A549 (cell line): Measurements from ENCODE around the gene NDUFA12. TPM values are rescaled to one million over a fixed set of nuclear protein-coding genes. Genes with fewer than 3 reads are reported as not detected.

Experiments used
- ATAC-seq, 2 experiments: fragments of 200-7000 bp in 1 of 2; fragments of >200 bp in 1 of 2; cut with Nextera tagmentation in 1 of 2; cut with Tn5 transposase in 1 of 2; 3 replicates each; pipeline versions ENCODE4 v1.8.0 to v1.9.1; 2018 to 2020; ENCODE audit warnings: mild to moderate bottlenecking in 1 of 2, moderate library complexity in 1 of 2
- CTCF ChIA-PET: fragments of 300-600 bp; sonication (Branson Sonifier 250); formaldehyde crosslinking; extraction: SDS; loops from one replicate; lab custom pipeline; 2021; ENCODE audit warnings: antibody characterized with exemption, inconsistent platforms; lab: Yijun Ruan, JAX
- POLR2A ChIA-PET: fragments of 350-600 bp; formaldehyde crosslinking; extraction: SDS; loops from one replicate; lab custom pipeline; 2021; ENCODE audit warnings: antibody characterized with exemption, inconsistent platforms; lab: Yijun Ruan, JAX
- DNase-seq, 2 experiments: peaks; one replicate each; pipeline versions ENCODE4 v3.0.0 to v3.0.0-alpha.2; 2011 to 2016; ENCODE audit warnings: low read depth in 1 of 2, low spot score in 1 of 2
- FAIRE-seq: peaks from 2 replicates; lab custom pipeline; 2011; peaks lifted over from hg19 to GRCh38; lab: Jason Lieb, UNC
- H3K27ac ChIP-seq, 2 experiments: fragments of >200 bp; sonication (Bioruptor Twin); formaldehyde crosslinking; 3 replicates each; pipeline ENCODE4 v1.5.1; 2016 to 2017
- H3K4me1 ChIP-seq: fragments of >200 bp; sonication (Bioruptor Twin); formaldehyde crosslinking; 3 replicates; pipeline ENCODE4 v1.6.1; 2016
- H3K4me2 ChIP-seq: fragments of >200 bp; sonication (Bioruptor Twin); formaldehyde crosslinking; 3 replicates; pipeline ENCODE4 v1.6.1; 2016
- H3K4me3 ChIP-seq: fragments of >200 bp; sonication (Bioruptor Twin); formaldehyde crosslinking; 3 replicates; pipeline ENCODE4 v1.5.1; 2016
- H3K9me3 ChIP-seq: fragments of >200 bp; sonication (Bioruptor Twin); formaldehyde crosslinking; 3 replicates; pipeline ENCODE4 v1.6.1; 2016
- CBX2 ChIP-seq: fragments of 200-600 bp; sonication (generic); IDR thresholded peaks from 2 replicates; pipeline ENCODE4 v1.6.1; 2016; ENCODE audit warnings: low read depth, mild to moderate bottlenecking, borderline replicate concordance
- CBX8 ChIP-seq: fragments of 200-600 bp; sonication (generic); IDR thresholded peaks from 2 replicates; pipeline ENCODE4 v1.6.1; 2016
- EHF ChIP-seq: fragments of 250-450 bp; sonication (Bioruptor Pico); IDR thresholded peaks from 2 replicates; pipeline ENCODE4 v1.5.0; 2020; ENCODE audit warnings: mild to moderate bottlenecking
- FOSL2 ChIP-seq, 2 experiments: fragments of 450-650 bp in 1 of 2; fragments of >200 bp in 1 of 2; sonication (Bioruptor Twin) in 1 of 2; formaldehyde crosslinking; IDR thresholded peaks; 2 replicates each; pipeline versions ENCODE4 v1.5.0 to v1.6.1; 2016 to 2020; ENCODE audit warnings: mild to moderate bottlenecking in 1 of 2, moderate library complexity in 1 of 2
- FOXS1 ChIP-seq: fragments of 250-450 bp; sonication (Bioruptor Pico); IDR thresholded peaks from 2 replicates; pipeline ENCODE4 v1.5.0; 2020; ENCODE audit warnings: mild to moderate bottlenecking, moderate library complexity
- HOXA7 ChIP-seq: fragments of 250-450 bp; sonication (Bioruptor Pico); IDR thresholded peaks from 2 replicates; pipeline ENCODE4 v1.5.0; 2020; ENCODE audit warnings: mild to moderate bottlenecking, moderate library complexity
- JUN ChIP-seq, 2 experiments: fragments of >200 bp; sonication (Bioruptor Twin); formaldehyde crosslinking; IDR thresholded peaks; 2 replicates in 1 of 2; 3 replicates in 1 of 2; pipeline ENCODE4 v1.6.1; 2016 to 2017
- KDM1A ChIP-seq: fragments of 200-600 bp; sonication (generic); IDR thresholded peaks from 2 replicates; pipeline ENCODE4 v1.6.1; 2016; ENCODE audit warnings: low read depth, mild to moderate bottlenecking
- KDM5A ChIP-seq: fragments of 200-600 bp; sonication (generic); IDR thresholded peaks from 2 replicates; pipeline ENCODE4 v1.6.1; 2016; ENCODE audit warnings: antibody characterized with exemption, mild to moderate bottlenecking
- MAFK ChIP-seq: fragments of 450-650 bp; IDR thresholded peaks from 2 replicates; pipeline ENCODE4 v1.6.1; 2014; ENCODE audit not compliant: partially characterized antibody
- NFE2L2 ChIP-seq: fragments of 150-350 bp; conservative IDR thresholded peaks from 2 replicates; pipeline ENCODE4 v1.6.1; 2014; ENCODE audit warnings: low read length
- PHF8 ChIP-seq: fragments of 200-600 bp; sonication (generic); IDR thresholded peaks from 2 replicates; pipeline ENCODE4 v1.6.1; 2016; ENCODE audit warnings: low read depth, mild to moderate bottlenecking, antibody characterized with exemption, moderate library complexity, borderline replicate concordance
- POLR2A ChIP-seq: IDR thresholded peaks from 2 replicates; pipeline ENCODE4 v1.6.1; 2012; ENCODE audit warnings: mild to moderate bottlenecking, low read length
- RARB ChIP-seq: fragments of 250-450 bp; sonication (Bioruptor Pico); IDR thresholded peaks from 2 replicates; pipeline ENCODE4 v1.8.0; 2021; ENCODE audit warnings: mild to moderate bottlenecking, moderate library complexity
- RCOR1 ChIP-seq: fragments of 150-350 bp; IDR thresholded peaks from 2 replicates; pipeline ENCODE4 v1.6.1; 2014; ENCODE audit warnings: antibody characterized with exemption, low read length, low read depth
- RNF2 ChIP-seq: fragments of 200-600 bp; sonication (generic); IDR thresholded peaks from 2 replicates; pipeline ENCODE4 v1.6.1; 2016; ENCODE audit warnings: low read depth, mild to moderate bottlenecking, antibody characterized with exemption, moderate library complexity, borderline replicate concordance
- SMC3 ChIP-seq: fragments of >200 bp; sonication (Bioruptor Twin); formaldehyde crosslinking; IDR thresholded peaks from 3 replicates; pipeline ENCODE4 v1.6.1; 2018; ENCODE audit warnings: inconsistent platforms
- USF2 ChIP-seq: fragments of 450-650 bp; IDR thresholded peaks from 2 replicates; pipeline ENCODE4 v1.6.1; 2014; ENCODE audit warnings: antibody characterized with exemption
- ZC3H11A ChIP-seq: fragments of 450-650 bp; IDR thresholded peaks from 2 replicates; pipeline ENCODE4 v1.6.1; 2014; ENCODE audit warnings: antibody characterized with exemption, mild to moderate bottlenecking
- ZFP36 ChIP-seq: fragments of 450-650 bp; IDR thresholded peaks from 2 replicates; pipeline ENCODE4 v1.6.1; 2014; ENCODE audit warnings: borderline replicate concordance; ENCODE audit not compliant: partially characterized antibody
- WGBS: methylation state at CpG from one replicate; pipeline ENCODE4 v1.1.6; 2017; ENCODE audit errors: missing lambda C conversion rate; 5-methylcytosine and 5-hydroxymethylcytosine counted together
- polyA minus RNA-seq: library from RNA; depleted of rRNA, polyadenylated mRNA; stranded (reverse); fragments of >200 nt; gene quantifications from 2 replicates; pipeline ENCODE4 v1.2.3, GENCODE V29; 2011; rRNA and poly(A)+ RNA removed
- polyA plus RNA-seq, 4 experiments: library from polyadenylated mRNA; depleted of rRNA in 3 of 4; stranded (reverse); fragments of >200 nt; fragmentation: RNase III in 1 of 4; extraction: RNeasy Plus Mini Kit Qiagen cat#74134 plus additional on column Dnase treatment in 1 of 4; gene quantifications; 2 replicates in 3 of 4; 3 replicates in 1 of 4; pipeline ENCODE4 v1.2.3, GENCODE V29; 2011 to 2017
- TF ChIP-seq, protein P1 (sequence below): IDR thresholded peaks from 2 replicates; pipeline ENCODE4 v1.6.1; 2012; ENCODE audit warnings: low read depth, borderline replicate concordance
- TF ChIP-seq, protein P2 (sequence below): IDR thresholded peaks from 2 replicates; pipeline ENCODE4 v1.6.1; 2012
- TF ChIP-seq, protein P3 (sequence below): fragments of >200 bp; sonication (Bioruptor Twin); formaldehyde crosslinking; IDR thresholded peaks from 3 replicates; pipeline ENCODE4 v1.6.1; 2016
- TF ChIP-seq, protein P4 (sequence below): IDR thresholded peaks from 2 replicates; pipeline ENCODE4 v1.6.1; 2012
- TF ChIP-seq, protein P5 (sequence below): fragments of 150-350 bp; IDR thresholded peaks from 2 replicates; pipeline ENCODE4 v1.6.1; 2014; ENCODE audit warnings: low read depth, mild to moderate bottlenecking, low read length
- TF ChIP-seq, protein P6 (sequence below): fragments of 200-600 bp; sonication (generic); IDR thresholded peaks from 2 replicates; pipeline ENCODE4 v1.6.1; 2016; ENCODE audit warnings: antibody characterized with exemption, mild to moderate bottlenecking, moderate library complexity

NDUFA12 gene
- polyA plus RNA-seq (2011; rRNA removed) (257 and 260 TPM in 2 replicates), polyA plus RNA-seq (2017; fragmentation: RNase III; extraction: RNeasy Plus Mini Kit Qiagen cat#74134 plus additional on column Dnase treatment) (203 to 209 TPM (median 207 TPM) in 3 replicates), polyA minus RNA-seq (66.9 and 83.0 TPM in 2 replicates)
- polyA plus RNA-seq (2012; cell fraction: cytosol; rRNA removed) = 141 and 196 TPM in 2 replicates
- 71.6 and 107 TPM in 2 replicates for polyA plus RNA-seq (2012; cell fraction: nucleus; rRNA removed)

- Histone ChIP-seq H3K4me1 (no peaks in the 10 kb centered on the region; the same call in 2 of the 3 replicates), H3K4me2 (peak within 1 kb of the TSS; percentile 84), H3K27ac (peak within 1 kb of the TSS; percentile 84 to 95), H3K4me3 (peak within 1 kb of the TSS; percentile 67), H3K9me3 (peaks cover 14% of the 10 kb centered on the region; the same call in 2 of the 3 replicates)
- ATAC-seq (peak; percentile 99 to 100), FAIRE-seq (peak; percentile 80), DNase-seq (peak; percentile 87 to 98)
- ChIA-PET POLR2A (interaction anchor here (0.6 to 1.4 kb wide), 9 partner anchors 9 to 544 kb away, joined by 3 to 10 read pairs (median 4); partner anchors contain the start of genes FGD6, NR2C1 and VEZT), CTCF (interaction anchor here (0.8 to 1.8 kb wide), 5 partner anchors 8 to 531 kb away, joined by 3 to 5 read pairs (median 3); no protein-coding TSS in a partner anchor)
- under 1% methylated on average over 15 of the region's 34 CpGs for WGBS
- peak; percentile 93 for TF ChIP-seq KDM5A
- TF ChIP-seq, protein P1, sequence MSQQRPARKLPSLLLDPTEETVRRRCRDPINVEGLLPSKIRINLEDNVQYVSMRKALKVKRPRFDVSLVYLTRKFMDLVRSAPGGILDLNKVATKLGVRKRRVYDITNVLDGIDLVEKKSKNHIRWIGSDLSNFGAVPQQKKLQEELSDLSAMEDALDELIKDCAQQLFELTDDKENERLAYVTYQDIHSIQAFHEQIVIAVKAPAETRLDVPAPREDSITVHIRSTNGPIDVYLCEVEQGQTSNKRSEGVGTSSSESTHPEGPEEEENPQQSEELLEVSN = peak; percentile 69; the same call in 1 of the 2 replicates
- TF ChIP-seq, protein P2, sequence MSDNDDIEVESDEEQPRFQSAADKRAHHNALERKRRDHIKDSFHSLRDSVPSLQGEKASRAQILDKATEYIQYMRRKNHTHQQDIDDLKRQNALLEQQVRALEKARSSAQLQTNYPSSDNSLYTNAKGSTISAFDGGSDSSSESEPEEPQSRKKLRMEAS = peak; percentile 91
- TF ChIP-seq SMC3 = peak; percentile 11; the same call in 1 of the 3 replicates
- no peak for TF ChIP-seq KDM1A
- TF ChIP-seq ZFP36 = no peak
- no peak for TF ChIP-seq HOXA7
- TF ChIP-seq NFE2L2 = no peak
- TF ChIP-seq, protein P3, sequence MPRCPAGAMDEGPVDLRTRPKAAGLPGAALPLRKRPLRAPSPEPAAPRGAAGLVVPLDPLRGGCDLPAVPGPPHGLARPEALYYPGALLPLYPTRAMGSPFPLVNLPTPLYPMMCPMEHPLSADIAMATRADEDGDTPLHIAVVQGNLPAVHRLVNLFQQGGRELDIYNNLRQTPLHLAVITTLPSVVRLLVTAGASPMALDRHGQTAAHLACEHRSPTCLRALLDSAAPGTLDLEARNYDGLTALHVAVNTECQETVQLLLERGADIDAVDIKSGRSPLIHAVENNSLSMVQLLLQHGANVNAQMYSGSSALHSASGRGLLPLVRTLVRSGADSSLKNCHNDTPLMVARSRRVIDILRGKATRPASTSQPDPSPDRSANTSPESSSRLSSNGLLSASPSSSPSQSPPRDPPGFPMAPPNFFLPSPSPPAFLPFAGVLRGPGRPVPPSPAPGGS = peak; percentile 87; the same call in 1 of the 3 replicates
- TF ChIP-seq ZC3H11A = no peak
- peak; percentile 95 for TF ChIP-seq POLR2A
- peak; percentile 59 to 93; a peak in 3 of 5 replicates for TF ChIP-seq JUN (IDR thresholded peaks at IDR 0.05)
- TF ChIP-seq MAFK = peak; percentile 8
- no peak for TF ChIP-seq FOXS1 (CRISPR knock-in tag)
- no peak for TF ChIP-seq RNF2
- TF ChIP-seq PHF8 = peak; percentile 52; the same call in 1 of the 2 replicates
- TF ChIP-seq, protein P4, sequence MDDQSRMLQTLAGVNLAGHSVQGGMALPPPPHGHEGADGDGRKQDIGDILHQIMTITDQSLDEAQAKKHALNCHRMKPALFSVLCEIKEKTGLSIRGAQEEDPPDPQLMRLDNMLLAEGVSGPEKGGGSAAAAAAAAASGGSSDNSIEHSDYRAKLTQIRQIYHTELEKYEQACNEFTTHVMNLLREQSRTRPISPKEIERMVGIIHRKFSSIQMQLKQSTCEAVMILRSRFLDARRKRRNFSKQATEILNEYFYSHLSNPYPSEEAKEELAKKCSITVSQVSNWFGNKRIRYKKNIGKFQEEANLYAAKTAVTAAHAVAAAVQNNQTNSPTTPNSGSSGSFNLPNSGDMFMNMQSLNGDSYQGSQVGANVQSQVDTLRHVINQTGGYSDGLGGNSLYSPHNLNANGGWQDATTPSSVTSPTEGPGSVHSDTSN = peak; percentile 85
Measured at GRCh38 chr12:95003213-95003920, at the start of gene NDUFA12. NDUFA12 (minus strand) TSS chr12:95003697; CDS start chr12:95003680, 17 bp downstream.

DNA sequence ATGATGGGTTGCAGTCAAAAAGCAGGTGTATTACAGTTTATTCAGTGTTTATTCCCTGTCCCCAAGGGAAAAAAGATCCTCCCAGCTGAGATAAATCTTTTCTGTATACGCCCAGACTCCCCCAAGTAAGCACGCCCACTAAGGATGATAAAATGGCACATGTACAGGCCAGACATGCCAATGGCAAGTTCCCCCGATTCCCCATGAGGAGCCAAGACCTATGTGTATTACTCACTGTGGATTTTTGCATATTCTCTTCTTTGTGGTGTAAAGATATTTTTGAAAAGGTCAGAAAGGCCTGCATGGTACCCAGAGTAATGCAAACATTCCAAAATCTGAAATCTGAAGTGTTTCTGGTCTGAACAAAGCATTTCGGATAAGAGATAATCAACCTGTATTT, 47.7 kb upstream of the NDUFA12 start:
- DNase-seq (no peak), FAIRE-seq (no peak), ATAC-seq (no peak)
- no peaks in the 10 kb centered on the region for H3K9me3 ChIP-seq
- 95% methylated on average over 4 of the region's 4 CpGs for WGBS
- H3K4me3 ChIP-seq = no peak overlapping the region
- no peaks in the 10 kb centered on the region for H3K4me1 ChIP-seq
- no peak overlapping the region for H3K27ac ChIP-seq
- H3K4me2 ChIP-seq = no peak overlapping the region
- POLR2A ChIA-PET = no interaction called here
- TF ChIP-seq FOSL2 (IDR thresholded peaks at IDR 0.05) (no peak), FOSL2 (CRISPR knock-in tag; IDR thresholded peaks at IDR 0.05) (no peak), USF2 (no peak), CBX8 (no peak), CBX2 (no peak), RARB (CRISPR knock-in tag) (no peak), EHF (CRISPR knock-in tag) (no peak), RCOR1 (no peak)
- TF ChIP-seq, protein P5, sequence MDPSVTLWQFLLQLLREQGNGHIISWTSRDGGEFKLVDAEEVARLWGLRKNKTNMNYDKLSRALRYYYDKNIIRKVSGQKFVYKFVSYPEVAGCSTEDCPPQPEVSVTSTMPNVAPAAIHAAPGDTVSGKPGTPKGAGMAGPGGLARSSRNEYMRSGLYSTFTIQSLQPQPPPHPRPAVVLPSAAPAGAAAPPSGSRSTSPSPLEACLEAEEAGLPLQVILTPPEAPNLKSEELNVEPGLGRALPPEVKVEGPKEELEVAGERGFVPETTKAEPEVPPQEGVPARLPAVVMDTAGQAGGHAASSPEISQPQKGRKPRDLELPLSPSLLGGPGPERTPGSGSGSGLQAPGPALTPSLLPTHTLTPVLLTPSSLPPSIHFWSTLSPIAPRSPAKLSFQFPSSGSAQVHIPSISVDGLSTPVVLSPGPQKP = no peak
- TF ChIP-seq, protein P6, sequence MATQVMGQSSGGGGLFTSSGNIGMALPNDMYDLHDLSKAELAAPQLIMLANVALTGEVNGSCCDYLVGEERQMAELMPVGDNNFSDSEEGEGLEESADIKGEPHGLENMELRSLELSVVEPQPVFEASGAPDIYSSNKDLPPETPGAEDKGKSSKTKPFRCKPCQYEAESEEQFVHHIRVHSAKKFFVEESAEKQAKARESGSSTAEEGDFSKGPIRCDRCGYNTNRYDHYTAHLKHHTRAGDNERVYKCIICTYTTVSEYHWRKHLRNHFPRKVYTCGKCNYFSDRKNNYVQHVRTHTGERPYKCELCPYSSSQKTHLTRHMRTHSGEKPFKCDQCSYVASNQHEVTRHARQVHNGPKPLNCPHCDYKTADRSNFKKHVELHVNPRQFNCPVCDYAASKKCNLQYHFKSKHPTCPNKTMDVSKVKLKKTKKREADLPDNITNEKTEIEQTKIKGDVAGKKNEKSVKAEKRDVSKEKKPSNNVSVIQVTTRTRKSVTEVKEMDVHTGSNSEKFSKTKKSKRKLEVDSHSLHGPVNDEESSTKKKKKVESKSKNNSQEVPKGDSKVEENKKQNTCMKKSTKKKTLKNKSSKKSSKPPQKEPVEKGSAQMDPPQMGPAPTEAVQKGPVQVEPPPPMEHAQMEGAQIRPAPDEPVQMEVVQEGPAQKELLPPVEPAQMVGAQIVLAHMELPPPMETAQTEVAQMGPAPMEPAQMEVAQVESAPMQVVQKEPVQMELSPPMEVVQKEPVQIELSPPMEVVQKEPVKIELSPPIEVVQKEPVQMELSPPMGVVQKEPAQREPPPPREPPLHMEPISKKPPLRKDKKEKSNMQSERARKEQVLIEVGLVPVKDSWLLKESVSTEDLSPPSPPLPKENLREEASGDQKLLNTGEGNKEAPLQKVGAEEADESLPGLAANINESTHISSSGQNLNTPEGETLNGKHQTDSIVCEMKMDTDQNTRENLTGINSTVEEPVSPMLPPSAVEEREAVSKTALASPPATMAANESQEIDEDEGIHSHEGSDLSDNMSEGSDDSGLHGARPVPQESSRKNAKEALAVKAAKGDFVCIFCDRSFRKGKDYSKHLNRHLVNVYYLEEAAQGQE = no peak
- CTCF ChIA-PET = interaction anchor here (0.6 kb wide), 1 partner anchor 53 kb away, joined by 4 read pairs; no protein-coding TSS in a partner anchor
